ENCODE results near the gene GTF3A. TPM values are rescaled to one million over a fixed set of nuclear protein-coding genes. Genes with fewer than 3 reads are reported as not detected.
A peak's percentile ranks its signal among the peaks of the same experiment; 100 is the strongest.

The GTF3A gene
- total RNA-seq, 1 donor from 2014 or later, result 167 TPM

- DNase-seq (ENCODE audit: low spot score), result no peak
- intact Hi-C loops (cut with DNase I), result no loop called here
Observed at GRCh38 chr13:27432611-27433210, 8.3 kb downstream of the GTF3A start.

GRCh38 chr13:27437126-27437525 is 12.7 kb downstream of the GTF3A start:
- intact Hi-C loops (cut with DNase I), result no loop called here

DNA sequence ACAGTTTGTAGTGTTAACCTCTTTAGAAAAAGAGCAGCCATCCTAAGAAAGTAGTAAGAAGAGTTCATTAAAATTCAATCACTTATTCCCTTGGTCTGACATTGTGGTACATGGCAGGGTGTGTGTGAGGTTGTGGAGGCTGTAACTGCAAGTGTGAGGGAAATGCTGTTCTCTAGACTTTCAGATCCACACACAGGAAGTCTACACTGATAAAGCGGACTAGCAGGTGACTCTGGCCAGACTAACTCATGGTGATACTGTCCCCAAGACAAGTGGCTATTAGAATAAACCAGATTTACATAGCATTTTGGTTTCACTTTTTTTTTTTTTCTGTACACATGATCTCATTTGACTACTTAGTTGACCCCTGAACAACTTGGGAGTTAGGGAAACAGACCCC is 16.0 kb downstream of the GTF3A start:
- intact Hi-C loops (cut with DNase I), result no loop called here
- no peak for DNase-seq (ENCODE audit: low spot score)

More at GRCh38 chr13:27437126-27437525, 12.7 kb downstream of the GTF3A start:
- DNase-seq (ENCODE audit: low spot score), result no peak

- no peak for DNase-seq (ENCODE audit: low spot score)
- intact Hi-C loops (cut with DNase I), result no loop called here
Observed at GRCh38 chr13:27442071-27442647, 17.7 kb downstream of the GTF3A start.

GRCh38 chr13:27442797-27443196 is 18.4 kb downstream of the GTF3A start:
- DNase-seq (ENCODE audit: low spot score), result no peak
- intact Hi-C loops (cut with DNase I), result no loop called here

- intact Hi-C loops (cut with DNase I), result no loop called here
- no peak for DNase-seq (ENCODE audit: low spot score)
Observed at GRCh38 chr13:27446986-27447583, 22.7 kb downstream of the GTF3A start.

DNA sequence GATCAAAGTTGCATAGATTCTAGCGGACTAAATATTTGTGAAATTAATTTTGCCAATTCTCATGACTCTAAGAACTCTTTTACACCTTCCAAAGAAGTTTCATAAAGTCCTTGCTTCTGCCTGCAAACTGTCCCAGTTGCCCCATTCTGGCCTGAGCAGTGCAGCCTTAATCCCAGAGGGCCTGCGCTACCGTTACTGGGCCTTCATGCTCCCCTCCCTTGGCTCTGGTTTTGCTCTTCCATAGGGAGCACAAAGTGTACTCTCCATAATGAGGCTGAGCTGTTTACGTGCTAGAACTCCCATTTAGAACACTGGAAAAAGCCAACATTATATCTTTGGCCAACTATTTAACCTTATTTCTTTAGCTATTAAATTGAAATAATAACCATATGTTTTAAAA is 23.9 kb downstream of the GTF3A start:
- DNase-seq (ENCODE audit: low spot score), result no peak
- intact Hi-C loops (cut with DNase I), result no loop called here

- DNase-seq (ENCODE audit: low spot score), result no peak
- intact Hi-C loops (cut with DNase I), result no loop called here
Observed at GRCh38 chr13:27449081-27449603, 24.7 kb downstream of the GTF3A start.

GRCh38 chr13:27449936-27450828 is 25.8 kb downstream of the GTF3A start, which contains the start of gene MTIF3:
Gene MTIF3, minus strand, starts transcription at chr13:27450564. Its CDS starts 10,116 bp downstream, at chr13:27440448.
- peak; percentile 95 for DNase-seq (ENCODE audit: low spot score)
- intact Hi-C loops (cut with DNase I), result loop anchor here (1.0 kb wide), 2 partner anchors 26 to 170 kb away; partner anchors contain the start of genes GTF3A and LNX2

DNA sequence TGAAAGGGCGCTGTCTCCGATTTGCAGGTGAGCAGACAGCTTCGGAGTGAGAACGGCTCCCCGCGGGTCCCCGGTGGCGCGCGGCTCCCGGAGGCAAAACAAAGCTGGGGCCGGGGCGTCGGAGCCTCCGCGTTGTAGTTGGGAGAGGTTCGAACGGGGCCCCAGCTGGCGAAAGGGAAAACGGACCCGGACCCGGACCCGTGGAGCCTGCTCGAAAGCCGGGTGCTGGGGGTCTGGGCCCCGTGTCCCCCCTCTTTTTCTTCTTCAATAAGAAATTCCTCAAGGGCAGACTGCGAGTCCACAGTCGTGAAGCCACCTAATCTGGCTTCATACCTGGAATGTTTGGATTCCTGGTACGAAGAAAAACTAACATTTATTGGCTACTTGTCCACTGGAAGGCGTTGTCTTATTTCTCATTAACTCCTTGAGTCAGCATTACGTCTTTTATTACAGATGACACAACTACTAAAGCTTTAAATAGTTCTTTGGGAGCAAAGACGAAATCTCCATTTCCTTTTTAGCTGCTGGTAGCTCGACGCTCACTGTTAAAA is 26.6 kb downstream of the GTF3A start:
- DNase-seq (ENCODE audit: low spot score), result peak; percentile 79
- intact Hi-C loops (cut with DNase I), result loop anchor here (1.0 kb wide), 2 partner anchors 27 to 169 kb away; partner anchors contain the start of genes GTF3A and LNX2

GRCh38 chr13:27455331-27455855 is 31.0 kb downstream of the GTF3A start:
- DNase-seq (ENCODE audit: low spot score), result no peak
- intact Hi-C loops (cut with DNase I), result no loop called here

DNA sequence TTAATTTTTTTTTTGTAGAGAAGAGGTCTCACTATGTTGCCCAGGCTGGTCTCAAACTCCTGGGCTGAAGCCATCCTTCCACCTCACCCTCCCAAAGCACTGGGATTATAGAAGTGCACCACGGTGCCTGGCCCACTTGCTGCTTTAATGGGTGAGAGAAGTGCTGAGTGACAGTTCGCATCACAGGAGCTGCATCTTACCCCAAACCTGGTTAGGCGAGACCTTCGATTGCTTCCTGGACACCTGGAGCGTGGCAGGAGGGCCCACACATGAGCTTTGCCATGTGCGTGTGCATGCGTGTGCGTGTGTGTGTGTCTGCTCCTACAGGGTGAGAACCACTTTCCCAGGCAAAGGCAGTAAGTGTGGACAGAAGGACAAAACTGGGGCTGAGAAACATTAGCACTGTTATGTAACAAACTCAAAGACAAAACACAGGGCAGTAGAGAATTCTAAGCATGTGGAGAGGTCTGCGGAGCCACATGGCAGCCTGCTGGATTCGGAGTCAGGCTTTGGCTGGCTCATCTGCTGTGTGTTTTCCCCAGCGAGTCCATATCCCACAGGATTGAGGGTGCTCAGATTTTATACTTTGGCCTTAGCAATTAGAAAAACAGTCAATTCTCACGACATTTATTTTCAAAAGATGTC is 37.6 kb downstream of the GTF3A start:
- intact Hi-C loops (cut with DNase I), result no loop called here
- no peak for DNase-seq (ENCODE audit: low spot score)

DNA sequence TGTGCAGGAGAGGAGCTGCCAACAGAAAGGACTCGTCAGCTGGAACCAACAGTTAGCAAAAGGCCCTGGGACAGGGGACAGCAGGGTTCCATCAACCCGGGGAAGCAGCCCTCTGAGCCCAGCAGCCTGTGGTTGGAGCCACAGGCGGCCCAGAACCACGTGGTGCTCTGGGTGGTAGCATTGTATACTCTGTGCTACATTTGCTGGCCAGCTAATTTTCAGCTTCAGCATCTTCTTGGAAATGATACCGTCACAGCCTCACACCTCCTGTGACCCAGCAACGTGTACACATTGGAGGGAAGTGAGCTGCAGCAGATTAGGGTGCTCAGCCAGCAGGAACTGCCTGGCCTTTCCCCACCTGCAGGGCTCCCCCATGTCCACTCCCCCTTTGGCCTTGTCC is 39.1 kb downstream of the GTF3A start:
- DNase-seq (ENCODE audit: low spot score), result no peak
- intact Hi-C loops (cut with DNase I), result no loop called here

GRCh38 chr13:27465611-27466010 is 41.2 kb downstream of the GTF3A start:
- no peak for DNase-seq (ENCODE audit: low spot score)
- intact Hi-C loops (cut with DNase I), result no loop called here

GRCh38 chr13:27466513-27466912 is 42.1 kb downstream of the GTF3A start:
- DNase-seq (ENCODE audit: low spot score), result no peak
- intact Hi-C loops (cut with DNase I), result no loop called here

GRCh38 chr13:27470075-27470820 is 45.8 kb downstream of the GTF3A start:
- no peak for DNase-seq (ENCODE audit: low spot score)

GRCh38 chr13:27472441-27472840 is 48.0 kb downstream of the GTF3A start:
- DNase-seq (ENCODE audit: low spot score), result no peak
- intact Hi-C loops (cut with DNase I), result no loop called here

More at GRCh38 chr13:27470075-27470820, 45.8 kb downstream of the GTF3A start:
- intact Hi-C loops (cut with DNase I), result no loop called here

- DNase-seq (ENCODE audit: low spot score), result no peak
- intact Hi-C loops (cut with DNase I), result no loop called here
Observed at GRCh38 chr13:27472941-27473340, 48.5 kb downstream of the GTF3A start.

All from cardiac septum (tissue), 1 donor.